HepG2 (cell line): Measurements from ENCODE around the gene GABRR2. TPM values are rescaled to one million over a fixed set of nuclear protein-coding genes. Genes with fewer than 3 reads are reported as not detected.

Experiments
- ATAC-seq: fragments of 200-7000 bp; cut with Tn5 transposase; 3 replicates; pipeline ENCODE4 v1.9.1; 2020; ENCODE audit warnings: mild to moderate bottlenecking, moderate library complexity
- BruUV-seq: library from RNA; stranded (reverse); fragments of 400-500 nt; replicated peaks from 2 replicates; lab custom pipeline; 2021; lab: Mats Ljungman, UMichigan
- CTCF ChIA-PET: fragments of 300-600 bp; formaldehyde crosslinking; extraction: SDS; loops from one replicate; lab custom pipeline; 2021; ENCODE audit warnings: low total read pairs, inconsistent platforms, low intra/inter-chr PET ratio; lab: Yijun Ruan, JAX
- POLR2A ChIA-PET: fragments of 350-600 bp; sonication (Branson Sonifier 250); formaldehyde crosslinking; loops from one replicate; lab custom pipeline; 2020; ENCODE audit warnings: antibody characterized with exemption, inconsistent platforms; lab: Yijun Ruan, JAX
- DNase-seq: peaks from one replicate; pipeline ENCODE4 v3.0.0-alpha.2; 2015; ENCODE audit warnings: low spot score
- FAIRE-seq: peaks from 3 replicates; lab custom pipeline; 2011; peaks lifted over from hg19 to GRCh38; lab: Jason Lieb, UNC
- H2AFZ ChIP-seq: one replicate; pipeline ENCODE4 v1.6.1; 2011; ENCODE audit warnings: low read length, inconsistent platforms
- H3K27ac ChIP-seq: fragments of 300-600 bp; 3 replicates; pipeline ENCODE4 v1.8.0; 2011; ENCODE audit warnings: mixed run types, mild to moderate bottlenecking, mixed read lengths, low read length, inconsistent platforms; ENCODE audit not compliant: insufficient read depth; ENCODE audit errors: extremely low read length
- H3K27me3 ChIP-seq, 2 experiments: fragments of 200-600 bp in 1 of 2; 2 replicates in 1 of 2; 3 replicates in 1 of 2; pipeline versions ENCODE4 v1.6.0 to v1.8.0; 2011; ENCODE audit warnings: low read length in 2 of 2, mild to moderate bottlenecking in 2 of 2, moderate library complexity in 2 of 2, inconsistent platforms in 1 of 2; ENCODE audit not compliant: insufficient read depth in 2 of 2, control insufficient read depth in 1 of 2
- H3K36me3 ChIP-seq, 2 experiments: fragments of 200-600 bp in 1 of 2; replicated peaks in 1 of 2; 2 replicates in 1 of 2; 3 replicates in 1 of 2; pipeline versions ENCODE4 v1.5.1 to v1.8.0; 2011; ENCODE audit warnings: low read length in 2 of 2, inconsistent platforms in 1 of 2; ENCODE audit not compliant: insufficient read depth in 2 of 2, control insufficient read depth in 1 of 2
- H3K4me1 ChIP-seq: 2 replicates; pipeline ENCODE4 v1.5.1; 2012; ENCODE audit warnings: low read length, inconsistent platforms; ENCODE audit not compliant: insufficient read depth
- H3K4me2 ChIP-seq: 2 replicates; pipeline ENCODE4 v1.6.0; 2011; ENCODE audit warnings: low read depth, low read length, inconsistent platforms
- H3K4me3 ChIP-seq, 3 experiments: fragments of 200-600 bp in 1 of 3; sonication (generic), shearing (Covaris generic) in 1 of 3; replicated peaks in 1 of 3; 2 replicates each; pipeline ENCODE4 v1.5.1; 2011 to 2016; ENCODE audit warnings: low read length in 3 of 3, inconsistent platforms in 2 of 3, low read depth in 2 of 3, mild to moderate bottlenecking in 2 of 3, control low read depth in 1 of 3, mixed read lengths in 1 of 3; ENCODE audit not compliant: insufficient read depth in 1 of 3
- H3K79me2 ChIP-seq: one replicate; pipeline ENCODE4 v1.6.1; 2011; ENCODE audit warnings: low read length, inconsistent platforms; ENCODE audit not compliant: insufficient read depth
- H3K9ac ChIP-seq: 2 replicates; pipeline ENCODE4 v1.6.0; 2011; ENCODE audit warnings: mild to moderate bottlenecking, low read depth, low read length, inconsistent platforms; ENCODE audit not compliant: insufficient read depth
- H3K9me3 ChIP-seq: 2 replicates; pipeline ENCODE4 v1.5.1; 2012; ENCODE audit warnings: mild to moderate bottlenecking, low read length
- H4K20me1 ChIP-seq: 2 replicates; pipeline ENCODE4 v1.6.0; 2011; ENCODE audit warnings: inconsistent platforms, mild to moderate bottlenecking, low read length, moderate library complexity; ENCODE audit not compliant: insufficient read depth
- ARID2 ChIP-seq: sonication (generic); formaldehyde crosslinking; IDR thresholded peaks from 2 replicates; pipeline ENCODE4 v1.8.1; 2022; ENCODE audit warnings: mild to moderate bottlenecking, missing genetic modification reagents, borderline replicate concordance
- FOXP1 ChIP-seq, 2 experiments: fragments of 450-650 bp in 1 of 2; IDR thresholded peaks; 2 replicates each; pipeline ENCODE4 v1.6.1; 2017 to 2018; ENCODE audit warnings: antibody characterized with exemption in 1 of 2
- PHB2 ChIP-seq: fragments of 450-650 bp; IDR thresholded peaks from 2 replicates; pipeline ENCODE4 v1.6.1; 2018; ENCODE audit not compliant: partially characterized antibody
- SIN3B ChIP-seq: fragments of 150-350 bp; IDR thresholded peaks from 2 replicates; pipeline ENCODE4 v1.6.1; 2014; ENCODE audit warnings: low read length
- SP2 ChIP-seq: sonication (generic); formaldehyde crosslinking; IDR thresholded peaks from 2 replicates; pipeline ENCODE4 v1.5.1; 2020; ENCODE audit warnings: mild to moderate bottlenecking, missing genetic modification reagents
- ZFYVE20 ChIP-seq: sonication (generic); formaldehyde crosslinking; IDR thresholded peaks from 2 replicates; pipeline ENCODE4 v1.8.0; 2023; ENCODE audit warnings: low read depth, mild to moderate bottlenecking, moderate library complexity, missing genetic modification reagents, borderline replicate concordance
- ZNF143 ChIP-seq: sonication (generic); formaldehyde crosslinking; IDR thresholded peaks from 2 replicates; pipeline ENCODE4 v1.4.0; 2020; ENCODE audit warnings: missing genetic modification reagents
- ZNF253 ChIP-seq: sonication (generic); formaldehyde crosslinking; IDR thresholded peaks from 2 replicates; pipeline ENCODE4 v1.8.0; 2022; ENCODE audit warnings: mild to moderate bottlenecking, missing genetic modification reagents, borderline replicate concordance
- ZNF543 ChIP-seq: sonication (generic); formaldehyde crosslinking; IDR thresholded peaks from 2 replicates; pipeline ENCODE4 v1.4.0; 2020; ENCODE audit warnings: mild to moderate bottlenecking, missing genetic modification reagents
- ZNF660 ChIP-seq: sonication (generic); formaldehyde crosslinking; IDR thresholded peaks from 2 replicates; pipeline ENCODE4 v1.5.1; 2020; ENCODE audit warnings: mild to moderate bottlenecking, low read depth, missing genetic modification reagents, borderline replicate concordance
- ZNF781 ChIP-seq: sonication (generic); formaldehyde crosslinking; IDR thresholded peaks from 2 replicates; pipeline ENCODE4 v1.5.1; 2020; ENCODE audit warnings: borderline replicate concordance, mild to moderate bottlenecking, missing genetic modification reagents; ENCODE audit errors: not compliant biosample characterization
- ZNF879 ChIP-seq: sonication (generic); formaldehyde crosslinking; IDR thresholded peaks from 2 replicates; pipeline ENCODE4 v1.8.1; 2023; ENCODE audit warnings: missing genetic modification reagents
- ZSCAN21 ChIP-seq: sonication (generic); formaldehyde crosslinking; IDR thresholded peaks from 2 replicates; pipeline ENCODE4 v1.8.0; 2022; ENCODE audit warnings: mild to moderate bottlenecking, missing genetic modification reagents, moderate library complexity, borderline replicate concordance
- WGBS: methylation state at CpG from one replicate; pipeline ENCODE4 v1.1.6; 2017; ENCODE audit warnings: low lambda C conversion rate; 5-methylcytosine and 5-hydroxymethylcytosine counted together
- in situ Hi-C: cut with HindIII; loops from 2 replicates; pipeline ENCODE4 v1.10.0; 2017; ENCODE audit warnings: low pct_unique_long_range_greater_than_20kb; ENCODE audit not compliant: extremely low pct_ligation_motif_present
- intact Hi-C: fragments of 100-400 bp; cut with micrococcal nuclease; formaldehyde crosslinking; loops from one replicate; pipeline ENCODE4 v1.10.0; 2022; ENCODE audit not compliant: unreplicated experiment
- polyA plus RNA-seq, 8 experiments: library from polyadenylated mRNA; depleted of rRNA in 3 of 8; stranded (reverse) in 7 of 8; unstranded in 1 of 8; fragments of >200 nt; fragmentation: Illumina TruSeq in 4 of 8; extraction: Trizol in 4 of 8; gene quantifications; 2 replicates each; pipeline versions ENCODE4 v1.2.1 to v1.2.3, GENCODE V29; 2011 to 2016; ENCODE audit warnings: low read depth in 4 of 8, missing spikeins in 1 of 8, mixed read lengths in 1 of 8; ENCODE audit not compliant: insufficient read depth in 1 of 8
- total RNA-seq, 5 experiments: library from RNA; depleted of rRNA; stranded (reverse); fragments of >200 nt; fragmentation: Illumina TruSeq; extraction: Trizol; gene quantifications; 2 replicates each; pipeline ENCODE4 v1.2.3, GENCODE V29; 2016; ENCODE audit warnings: low read depth in 1 of 5
- TF ChIP-seq, protein P1 (sequence below): sonication (generic); formaldehyde crosslinking; IDR thresholded peaks from 2 replicates; pipeline ENCODE4 v1.4.0; 2020; ENCODE audit warnings: mild to moderate bottlenecking, missing genetic modification reagents
- TF ChIP-seq, protein P2 (sequence below): sonication (generic); formaldehyde crosslinking; IDR thresholded peaks from 2 replicates; pipeline ENCODE4 v1.9.0; 2021; ENCODE audit warnings: missing genetic modification reagents, borderline replicate concordance

GABRR2 gene
- total and polyA plus RNA-seq, 2 of the 13 experiments (the other 11 are each of a cell fraction or from before 2014, with no cell fraction given): 0.13 TPM; not detected in 1

DNA sequence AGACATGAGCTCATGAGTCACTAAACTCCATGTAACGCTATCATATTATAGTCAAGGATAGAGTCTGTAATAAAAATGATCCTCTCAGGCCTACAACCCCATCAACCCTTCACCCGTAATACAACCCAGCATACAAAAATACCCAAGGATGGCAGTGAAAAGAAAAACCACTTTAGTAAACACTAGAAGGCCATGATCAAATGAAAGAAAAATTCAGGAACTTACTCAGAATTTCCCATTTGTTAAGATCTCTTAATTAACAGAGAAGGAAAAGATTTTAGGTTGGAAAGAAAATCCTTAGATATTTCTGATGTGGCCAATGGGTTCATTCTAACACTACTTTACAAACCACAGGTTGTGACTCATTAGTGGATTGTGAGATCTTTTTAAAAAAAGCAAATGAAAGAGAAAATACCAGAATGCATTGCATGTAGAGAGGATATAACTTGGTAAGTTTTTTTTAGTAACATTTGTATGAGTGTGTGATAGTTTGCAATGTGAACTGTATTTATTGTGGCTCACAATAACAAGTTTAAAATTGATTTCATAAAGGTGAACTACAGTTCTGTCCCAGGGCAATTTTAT is 45.4 kb upstream of the GABRR2 start:
- no peaks in the 10 kb centered on the region for H3K9me3 ChIP-seq
- H3K4me2 ChIP-seq: no peak overlapping the region
- DNase-seq (no peak), FAIRE-seq (no peak), ATAC-seq (no peak)
- no peaks in the 10 kb centered on the region for H3K36me3 ChIP-seq
- no peaks in the 10 kb centered on the region for H4K20me1 ChIP-seq
- no peak overlapping the region for H3K27ac ChIP-seq
- POLR2A ChIA-PET: no interaction called here
- no peaks in the 10 kb centered on the region for H3K4me1 ChIP-seq
- in situ Hi-C loops (no loop called here), intact Hi-C loops (no loop called here)
- 73% methylated on average over 2 of the region's 2 CpGs for WGBS
- no peak overlapping the region for H3K4me3 ChIP-seq
- H3K79me2 ChIP-seq: no peaks in the 10 kb centered on the region
- H2AFZ ChIP-seq: no peak overlapping the region
- no peaks in the 10 kb centered on the region for H3K27me3 ChIP-seq
- no TSS peak for BruUV-seq
- no peak overlapping the region for H3K9ac ChIP-seq
- CTCF ChIA-PET: no interaction called here
- TF ChIP-seq ZNF660 (CRISPR knock-in tag): no peak
- TF ChIP-seq ZNF143: no peak
- no peak for TF ChIP-seq SIN3B
- no peak for TF ChIP-seq ZNF879
- no peak for TF ChIP-seq ZSCAN21 (CRISPR knock-in tag)
- no peak for TF ChIP-seq SP2
- no peak for TF ChIP-seq PHB2
- TF ChIP-seq FOXP1 (IDR thresholded peaks at IDR 0.05): no peak
- no peak for TF ChIP-seq FOXP1 (CRISPR knock-in tag; IDR thresholded peaks at IDR 0.05)
- TF ChIP-seq, protein P1, sequence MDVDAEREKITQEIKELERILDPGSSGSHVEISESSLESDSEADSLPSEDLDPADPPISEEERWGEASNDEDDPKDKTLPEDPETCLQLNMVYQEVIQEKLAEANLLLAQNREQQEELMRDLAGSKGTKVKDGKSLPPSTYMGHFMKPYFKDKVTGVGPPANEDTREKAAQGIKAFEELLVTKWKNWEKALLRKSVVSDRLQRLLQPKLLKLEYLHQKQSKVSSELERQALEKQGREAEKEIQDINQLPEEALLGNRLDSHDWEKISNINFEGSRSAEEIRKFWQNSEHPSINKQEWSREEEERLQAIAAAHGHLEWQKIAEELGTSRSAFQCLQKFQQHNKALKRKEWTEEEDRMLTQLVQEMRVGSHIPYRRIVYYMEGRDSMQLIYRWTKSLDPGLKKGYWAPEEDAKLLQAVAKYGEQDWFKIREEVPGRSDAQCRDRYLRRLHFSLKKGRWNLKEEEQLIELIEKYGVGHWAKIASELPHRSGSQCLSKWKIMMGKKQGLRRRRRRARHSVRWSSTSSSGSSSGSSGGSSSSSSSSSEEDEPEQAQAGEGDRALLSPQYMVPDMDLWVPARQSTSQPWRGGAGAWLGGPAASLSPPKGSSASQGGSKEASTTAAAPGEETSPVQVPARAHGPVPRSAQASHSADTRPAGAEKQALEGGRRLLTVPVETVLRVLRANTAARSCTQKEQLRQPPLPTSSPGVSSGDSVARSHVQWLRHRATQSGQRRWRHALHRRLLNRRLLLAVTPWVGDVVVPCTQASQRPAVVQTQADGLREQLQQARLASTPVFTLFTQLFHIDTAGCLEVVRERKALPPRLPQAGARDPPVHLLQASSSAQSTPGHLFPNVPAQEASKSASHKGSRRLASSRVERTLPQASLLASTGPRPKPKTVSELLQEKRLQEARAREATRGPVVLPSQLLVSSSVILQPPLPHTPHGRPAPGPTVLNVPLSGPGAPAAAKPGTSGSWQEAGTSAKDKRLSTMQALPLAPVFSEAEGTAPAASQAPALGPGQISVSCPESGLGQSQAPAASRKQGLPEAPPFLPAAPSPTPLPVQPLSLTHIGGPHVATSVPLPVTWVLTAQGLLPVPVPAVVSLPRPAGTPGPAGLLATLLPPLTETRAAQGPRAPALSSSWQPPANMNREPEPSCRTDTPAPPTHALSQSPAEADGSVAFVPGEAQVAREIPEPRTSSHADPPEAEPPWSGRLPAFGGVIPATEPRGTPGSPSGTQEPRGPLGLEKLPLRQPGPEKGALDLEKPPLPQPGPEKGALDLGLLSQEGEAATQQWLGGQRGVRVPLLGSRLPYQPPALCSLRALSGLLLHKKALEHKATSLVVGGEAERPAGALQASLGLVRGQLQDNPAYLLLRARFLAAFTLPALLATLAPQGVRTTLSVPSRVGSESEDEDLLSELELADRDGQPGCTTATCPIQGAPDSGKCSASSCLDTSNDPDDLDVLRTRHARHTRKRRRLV (CRISPR knock-in tag): no peak
- TF ChIP-seq, protein P2, sequence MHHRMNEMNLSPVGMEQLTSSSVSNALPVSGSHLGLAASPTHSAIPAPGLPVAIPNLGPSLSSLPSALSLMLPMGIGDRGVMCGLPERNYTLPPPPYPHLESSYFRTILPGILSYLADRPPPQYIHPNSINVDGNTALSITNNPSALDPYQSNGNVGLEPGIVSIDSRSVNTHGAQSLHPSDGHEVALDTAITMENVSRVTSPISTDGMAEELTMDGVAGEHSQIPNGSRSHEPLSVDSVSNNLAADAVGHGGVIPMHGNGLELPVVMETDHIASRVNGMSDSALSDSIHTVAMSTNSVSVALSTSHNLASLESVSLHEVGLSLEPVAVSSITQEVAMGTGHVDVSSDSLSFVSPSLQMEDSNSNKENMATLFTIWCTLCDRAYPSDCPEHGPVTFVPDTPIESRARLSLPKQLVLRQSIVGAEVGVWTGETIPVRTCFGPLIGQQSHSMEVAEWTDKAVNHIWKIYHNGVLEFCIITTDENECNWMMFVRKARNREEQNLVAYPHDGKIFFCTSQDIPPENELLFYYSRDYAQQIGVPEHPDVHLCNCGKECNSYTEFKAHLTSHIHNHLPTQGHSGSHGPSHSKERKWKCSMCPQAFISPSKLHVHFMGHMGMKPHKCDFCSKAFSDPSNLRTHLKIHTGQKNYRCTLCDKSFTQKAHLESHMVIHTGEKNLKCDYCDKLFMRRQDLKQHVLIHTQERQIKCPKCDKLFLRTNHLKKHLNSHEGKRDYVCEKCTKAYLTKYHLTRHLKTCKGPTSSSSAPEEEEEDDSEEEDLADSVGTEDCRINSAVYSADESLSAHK (CRISPR knock-in tag): no peak
- TF ChIP-seq ZNF781 (CRISPR knock-in tag): no peak
- TF ChIP-seq ZNF543 (CRISPR knock-in tag): no peak
- no peak for TF ChIP-seq ZFYVE20 (CRISPR knock-in tag)
- TF ChIP-seq ARID2 (CRISPR knock-in tag): no peak
- TF ChIP-seq ZNF253 (CRISPR knock-in tag): no peak
